ENCODE results near the gene ZNF513.

The ZNF513 gene

GRCh38 chr2:27407798-27408491 is 27.4 kb upstream of the ZNF513 start:
- peaks cover 17% of the 10 kb centered on the region for H3K36me3 Mint-ChIP-seq (ENCODE audit: low read depth)
- no peaks in the 10 kb centered on the region for H3K9me3 Mint-ChIP-seq
- H3K4me3 Mint-ChIP-seq: peak overlapping the region; percentile 84
- peaks cover 29% of the 10 kb centered on the region for H3K4me1 Mint-ChIP-seq (ENCODE audit: low read depth)
- H3K27ac Mint-ChIP-seq: peak overlapping the region; percentile 57
- H3K27me3 Mint-ChIP-seq (ENCODE audit: low read depth): peaks cover 5% of the 10 kb centered on the region

DNA sequence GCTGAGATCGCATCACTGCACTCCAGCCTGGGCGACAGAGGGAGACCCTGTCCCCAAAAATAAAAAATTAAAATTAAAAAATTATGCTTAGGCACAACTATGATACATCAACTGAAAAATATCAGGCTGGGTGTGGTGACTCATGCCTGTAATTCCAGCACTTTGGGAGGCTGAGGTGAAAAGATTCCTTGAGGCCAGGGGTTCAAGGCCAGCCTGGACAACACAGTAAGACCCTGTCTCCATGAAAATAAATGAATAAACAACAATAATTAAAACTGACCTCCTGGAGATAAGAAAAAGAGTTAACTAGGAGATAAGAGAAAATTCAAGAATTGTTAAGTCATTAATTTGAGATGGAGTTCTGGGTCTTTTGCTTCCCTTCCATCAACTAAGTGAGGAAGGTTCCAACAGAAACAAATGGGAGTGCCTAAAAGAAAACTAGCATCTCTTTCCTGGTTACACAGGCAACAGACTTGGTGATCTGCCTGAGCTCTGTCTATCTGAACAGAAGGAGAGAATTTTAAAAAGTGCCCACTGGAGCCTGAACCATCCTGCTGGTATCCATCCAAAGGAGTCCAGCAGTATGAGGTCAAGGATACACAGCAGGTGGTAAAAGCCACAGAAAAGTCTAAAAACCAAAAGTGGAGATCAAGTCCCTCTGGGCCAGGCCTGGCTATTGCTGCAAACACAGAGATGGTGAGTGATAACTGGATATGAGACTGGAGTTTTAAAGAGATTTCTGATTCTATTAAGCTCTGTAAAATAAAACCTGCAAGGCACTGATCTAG is 20.0 kb upstream of the ZNF513 start:
- no peaks in the 10 kb centered on the region for H3K27me3 Mint-ChIP-seq (ENCODE audit: low read depth)
- H3K36me3 Mint-ChIP-seq (ENCODE audit: low read depth): peaks cover 9% of the 10 kb centered on the region
- peak overlapping the region; percentile 68 for H3K27ac Mint-ChIP-seq
- no peaks in the 10 kb centered on the region for H3K9me3 Mint-ChIP-seq
- peaks cover 17% of the 10 kb centered on the region for H3K4me1 Mint-ChIP-seq (ENCODE audit: low read depth)
- H3K4me3 Mint-ChIP-seq: no peak overlapping the region

DNA sequence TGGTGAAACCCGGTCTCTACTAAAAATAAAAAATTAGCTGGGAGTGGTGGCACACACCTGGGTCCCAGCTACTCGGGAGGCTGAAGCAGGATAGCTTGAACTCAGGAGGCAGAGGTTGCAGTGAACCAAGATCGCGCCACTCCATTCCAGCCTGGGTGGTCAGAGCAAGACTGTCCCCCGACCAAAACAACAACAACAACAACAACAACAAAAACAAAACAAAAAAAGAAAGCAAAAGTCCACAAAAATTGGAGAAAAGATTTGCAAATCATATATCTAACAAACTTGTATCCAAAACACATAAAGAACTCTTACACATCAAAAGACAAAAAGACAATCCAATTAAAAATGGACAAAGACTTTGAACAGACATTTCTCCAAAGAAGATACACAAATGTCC is 18.4 kb upstream of the ZNF513 start:
- no peaks in the 10 kb centered on the region for H3K27me3 Mint-ChIP-seq (ENCODE audit: low read depth)
- H3K4me3 Mint-ChIP-seq: no peak overlapping the region
- peaks cover 9% of the 10 kb centered on the region for H3K36me3 Mint-ChIP-seq (ENCODE audit: low read depth)
- H3K9me3 Mint-ChIP-seq: no peaks in the 10 kb centered on the region
- peaks cover 20% of the 10 kb centered on the region for H3K4me1 Mint-ChIP-seq (ENCODE audit: low read depth)
- H3K27ac Mint-ChIP-seq: no peak overlapping the region

GRCh38 chr2:27393225-27393624 is 12.7 kb upstream of the ZNF513 start:
- H3K4me3 Mint-ChIP-seq: no peak overlapping the region
- no peaks in the 10 kb centered on the region for H3K9me3 Mint-ChIP-seq
- peaks cover 18% of the 10 kb centered on the region for H3K36me3 Mint-ChIP-seq (ENCODE audit: low read depth)
- H3K27ac Mint-ChIP-seq: no peak overlapping the region
- no peaks in the 10 kb centered on the region for H3K27me3 Mint-ChIP-seq (ENCODE audit: low read depth)
- peaks cover 20% of the 10 kb centered on the region for H3K4me1 Mint-ChIP-seq (ENCODE audit: low read depth)

DNA sequence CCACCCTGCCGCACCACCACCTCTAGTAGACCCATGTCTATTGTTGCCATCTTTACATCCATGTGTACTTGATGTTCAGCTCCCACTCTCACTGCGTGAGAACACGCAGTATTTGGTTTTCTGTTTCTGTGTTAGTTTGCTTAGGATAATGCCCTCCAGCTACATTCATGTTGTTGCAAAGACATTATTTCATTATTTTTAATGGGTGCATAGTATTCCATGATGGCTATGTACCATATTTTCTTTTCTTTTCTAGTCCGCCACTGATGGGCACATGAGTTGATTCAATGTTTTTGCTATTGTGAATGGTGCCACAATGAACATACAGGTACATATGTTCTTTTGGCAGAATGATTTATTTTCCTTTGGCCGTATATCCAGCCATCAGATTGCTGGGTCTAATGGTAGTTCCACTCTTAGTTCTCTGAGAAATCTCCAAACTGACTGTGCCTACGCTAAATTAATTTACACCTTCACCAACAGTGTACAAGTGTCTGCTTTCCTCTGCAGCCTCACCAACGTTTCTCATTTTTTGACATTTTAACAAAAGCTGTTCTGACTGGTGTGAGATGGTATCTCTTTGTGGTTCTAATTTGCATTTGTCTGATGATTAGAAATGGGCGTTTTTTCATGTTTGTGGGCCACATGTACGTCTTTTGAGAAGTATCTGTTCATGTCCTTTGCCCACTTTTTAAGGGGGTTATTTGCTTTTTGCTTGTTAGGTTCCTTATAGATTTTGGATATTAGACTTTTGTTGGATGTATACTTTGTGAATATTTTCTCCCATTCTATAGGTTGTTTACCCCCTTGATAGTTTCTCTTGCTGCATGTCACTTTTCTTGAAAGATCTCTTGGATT is 10.5 kb upstream of the ZNF513 start:
- peaks cover 19% of the 10 kb centered on the region for H3K4me1 Mint-ChIP-seq (ENCODE audit: low read depth)
- H3K27ac Mint-ChIP-seq: peak overlapping the region; percentile 58
- no peaks in the 10 kb centered on the region for H3K27me3 Mint-ChIP-seq (ENCODE audit: low read depth)

GRCh38 chr2:27381577-27382181 is 1.1 kb upstream of the ZNF513 start:
- H3K36me3 Mint-ChIP-seq (ENCODE audit: low read depth): peaks cover 48% of the 10 kb centered on the region
- no peaks in the 10 kb centered on the region for H3K9me3 Mint-ChIP-seq
- H3K4me1 Mint-ChIP-seq (ENCODE audit: low read depth): peaks cover 28% of the 10 kb centered on the region
- peak overlapping the region; percentile 87 for H3K4me3 Mint-ChIP-seq
- no peaks in the 10 kb centered on the region for H3K27me3 Mint-ChIP-seq (ENCODE audit: low read depth)
- H3K27ac Mint-ChIP-seq: peak overlapping the region; percentile 92

More for the DNA sequence above, 10.5 kb upstream of the ZNF513 start:
- Mint-ChIP-seq H3K36me3 (ENCODE audit: low read depth) (peaks cover 19% of the 10 kb centered on the region), H3K4me3 (no peak overlapping the region), H3K9me3 (no peaks in the 10 kb centered on the region)

- Mint-ChIP-seq H3K9me3 (no peaks in the 10 kb centered on the region), H3K36me3 (ENCODE audit: low read depth) (peaks cover 56% of the 10 kb centered on the region), H3K27ac (peak overlapping the region; percentile 94), H3K4me1 (ENCODE audit: low read depth) (peaks cover 28% of the 10 kb centered on the region), H3K27me3 (ENCODE audit: low read depth) (no peaks in the 10 kb centered on the region), H3K4me3 (peak overlapping the region; percentile 87)
These were observed 503 bp downstream of the ZNF513 start for GRCh38 chr2:27379836-27380625.

DNA sequence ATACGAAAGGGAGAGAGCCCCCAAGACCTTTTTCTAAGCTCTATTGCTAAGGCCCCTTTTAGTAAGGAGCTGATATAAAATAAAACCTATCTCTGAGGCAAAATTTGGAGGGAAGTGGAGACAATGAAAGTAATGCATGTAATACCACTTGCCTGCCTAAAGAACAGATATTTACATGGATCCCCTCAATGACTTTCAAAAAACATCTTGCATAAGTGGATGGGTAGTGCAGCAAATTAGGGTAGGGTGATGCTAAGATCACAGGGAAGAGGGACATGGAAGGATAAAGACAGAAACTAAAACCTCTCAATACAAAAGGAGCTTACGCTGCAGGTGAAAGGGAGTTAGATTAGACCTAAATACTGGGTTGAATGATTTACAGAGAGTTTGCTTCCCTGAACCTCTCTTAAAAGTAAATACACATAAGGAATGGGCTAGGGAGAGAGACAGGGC is 1.1 kb downstream of the ZNF513 start:
- Mint-ChIP-seq H3K27me3 (ENCODE audit: low read depth) (no peaks in the 10 kb centered on the region), H3K4me3 (peak overlapping the region; percentile 87), H3K9me3 (no peaks in the 10 kb centered on the region), H3K4me1 (ENCODE audit: low read depth) (peaks cover 32% of the 10 kb centered on the region), H3K36me3 (ENCODE audit: low read depth) (peaks cover 57% of the 10 kb centered on the region), H3K27ac (peak overlapping the region; percentile 94)

GRCh38 chr2:27378809-27379290 is 1.7 kb downstream of the ZNF513 start:
- no peaks in the 10 kb centered on the region for H3K9me3 Mint-ChIP-seq
- H3K4me1 Mint-ChIP-seq (ENCODE audit: low read depth): peaks cover 32% of the 10 kb centered on the region
- H3K27ac Mint-ChIP-seq: peak overlapping the region; percentile 94
- H3K36me3 Mint-ChIP-seq (ENCODE audit: low read depth): peaks cover 56% of the 10 kb centered on the region
- H3K4me3 Mint-ChIP-seq: peak overlapping the region; percentile 87
- no peaks in the 10 kb centered on the region for H3K27me3 Mint-ChIP-seq (ENCODE audit: low read depth)

DNA sequence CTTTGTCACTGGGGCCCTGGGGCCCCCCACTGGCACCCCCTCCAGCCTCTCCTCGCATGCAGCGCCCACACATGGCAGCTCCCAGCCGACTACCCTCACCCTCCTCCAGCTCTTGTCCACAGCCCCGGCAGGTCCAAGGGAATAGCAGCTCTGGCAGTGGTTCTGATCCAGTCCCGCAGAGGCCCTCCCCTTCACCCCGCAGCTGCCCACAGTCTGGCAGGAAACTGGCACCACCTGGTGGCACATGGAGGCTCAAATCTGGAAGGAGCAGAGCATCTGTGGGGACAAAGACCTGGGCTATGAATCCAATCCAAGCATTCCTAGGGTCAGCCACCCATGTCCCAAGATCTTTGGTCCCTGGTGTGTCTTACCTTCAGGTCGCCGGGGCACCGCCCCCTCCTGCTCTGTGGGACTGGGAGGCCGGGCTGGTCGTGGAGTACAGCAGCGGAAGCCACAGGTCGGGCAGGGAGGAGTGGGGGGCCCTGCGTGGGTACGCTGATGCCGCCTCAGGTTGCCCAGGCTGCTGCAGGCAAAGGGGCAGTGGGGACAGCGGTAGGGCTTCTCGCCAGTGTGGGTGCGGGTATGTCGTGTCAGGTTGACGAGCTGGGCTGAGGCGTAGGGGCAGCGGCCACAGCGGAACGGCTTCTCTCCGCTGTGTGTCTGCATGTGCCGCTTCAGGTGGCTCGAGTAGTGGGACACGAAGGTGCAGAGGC is 2.3 kb downstream of the ZNF513 start:
- Mint-ChIP-seq H3K27ac (no peak overlapping the region), H3K27me3 (ENCODE audit: low read depth) (no peaks in the 10 kb centered on the region), H3K9me3 (no peaks in the 10 kb centered on the region), H3K36me3 (ENCODE audit: low read depth) (peaks cover 58% of the 10 kb centered on the region), H3K4me3 (no peak overlapping the region), H3K4me1 (ENCODE audit: low read depth) (peaks cover 35% of the 10 kb centered on the region)

DNA sequence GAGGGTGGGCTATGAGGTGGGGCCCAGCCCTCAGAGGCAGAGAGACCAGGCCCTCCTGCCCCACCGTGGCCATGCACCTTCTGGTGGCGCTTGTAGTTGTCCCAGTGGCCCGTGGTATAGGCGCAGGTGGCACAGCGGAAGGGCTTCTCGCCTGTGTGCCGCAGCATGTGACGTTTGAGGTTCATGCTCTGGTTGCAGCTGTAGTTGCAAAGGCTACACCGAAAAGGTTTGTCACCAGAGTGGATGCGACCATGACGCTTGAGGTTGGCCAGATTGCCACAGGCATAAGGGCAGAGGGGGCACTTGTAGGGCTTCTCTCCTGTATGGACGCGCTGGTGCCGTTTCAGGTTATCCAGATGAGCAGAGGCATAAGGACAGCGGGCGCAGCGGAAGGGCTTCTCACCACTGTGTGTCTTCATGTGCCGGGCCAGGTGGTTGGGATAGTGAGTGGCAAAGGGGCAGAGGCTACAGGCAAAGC is 2.9 kb downstream of the ZNF513 start:
- peaks cover 63% of the 10 kb centered on the region for H3K36me3 Mint-ChIP-seq (ENCODE audit: low read depth)
- H3K27me3 Mint-ChIP-seq (ENCODE audit: low read depth): no peaks in the 10 kb centered on the region
- H3K27ac Mint-ChIP-seq: peak overlapping the region; percentile 55
- peak overlapping the region; percentile 53 for H3K4me3 Mint-ChIP-seq
- peaks cover 39% of the 10 kb centered on the region for H3K4me1 Mint-ChIP-seq (ENCODE audit: low read depth)
- no peaks in the 10 kb centered on the region for H3K9me3 Mint-ChIP-seq

DNA sequence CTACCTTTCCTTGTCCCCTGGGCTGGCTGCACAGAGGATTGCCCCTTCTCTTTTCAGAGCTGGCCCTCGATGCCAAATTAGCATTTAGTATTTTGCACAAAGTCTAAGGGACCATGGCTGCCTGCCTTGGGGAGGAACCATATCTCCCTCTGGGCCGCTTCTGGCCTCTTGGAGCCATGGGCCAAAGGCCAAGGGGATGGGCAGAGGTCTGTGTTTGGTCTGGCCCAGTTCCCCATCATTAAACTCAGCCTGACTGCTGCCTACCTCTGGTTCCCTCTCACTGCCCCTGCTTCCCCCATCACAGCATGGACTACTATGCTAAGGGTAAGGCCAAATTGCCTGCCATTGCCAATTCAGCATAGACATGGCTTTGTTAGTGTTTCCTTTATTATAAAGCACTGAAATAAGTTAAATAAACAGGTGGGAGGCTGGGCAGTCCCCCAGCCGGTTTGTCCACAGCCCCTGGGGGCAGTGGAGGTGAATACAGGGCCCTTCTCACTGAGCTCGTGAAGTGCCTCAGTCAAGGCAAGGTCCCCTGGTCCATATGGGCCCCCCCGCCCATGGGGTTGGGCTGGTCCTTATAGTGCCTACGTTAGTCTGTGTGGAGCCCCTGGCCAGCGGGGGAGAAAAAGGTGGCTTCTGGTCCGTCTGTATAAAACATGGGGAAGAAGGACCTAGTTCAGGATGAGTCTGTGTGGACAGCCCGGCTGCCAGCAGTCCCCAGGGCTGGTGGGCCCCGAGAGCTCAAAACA is 3.5 kb downstream of the ZNF513 start:
- no peaks in the 10 kb centered on the region for H3K27me3 Mint-ChIP-seq (ENCODE audit: low read depth)
- no peak overlapping the region for H3K4me3 Mint-ChIP-seq
- peaks cover 44% of the 10 kb centered on the region for H3K4me1 Mint-ChIP-seq (ENCODE audit: low read depth)
- peaks cover 65% of the 10 kb centered on the region for H3K36me3 Mint-ChIP-seq (ENCODE audit: low read depth)
- H3K9me3 Mint-ChIP-seq: no peaks in the 10 kb centered on the region
- H3K27ac Mint-ChIP-seq: no peak overlapping the region
